ENCODE data around the gene RAB33B.

DNA sequence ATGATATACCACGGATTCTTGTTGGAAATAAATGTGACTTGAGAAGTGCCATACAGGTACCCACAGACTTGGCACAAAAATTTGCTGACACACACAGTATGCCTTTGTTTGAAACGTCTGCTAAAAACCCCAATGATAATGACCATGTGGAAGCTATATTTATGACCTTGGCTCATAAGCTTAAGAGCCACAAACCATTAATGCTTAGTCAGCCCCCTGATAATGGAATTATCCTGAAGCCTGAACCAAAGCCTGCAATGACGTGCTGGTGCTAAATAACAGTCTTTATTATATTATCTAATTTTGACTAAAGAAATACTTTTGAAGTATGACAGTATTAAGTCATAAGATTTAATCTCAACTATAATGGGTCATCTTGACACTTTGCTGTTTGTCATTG, 18.9 kb downstream of the RAB33B start:
- TF ChIP-seq POLR2AphosphoS5 (IDR thresholded peaks at IDR 0.05; ENCODE audit: low read depth) (no peak), SPI1 (IDR thresholded peaks at IDR 0.05; ENCODE audit: borderline replicate concordance, low read depth) (no peak)
- TF ChIP-seq, protein P1, sequence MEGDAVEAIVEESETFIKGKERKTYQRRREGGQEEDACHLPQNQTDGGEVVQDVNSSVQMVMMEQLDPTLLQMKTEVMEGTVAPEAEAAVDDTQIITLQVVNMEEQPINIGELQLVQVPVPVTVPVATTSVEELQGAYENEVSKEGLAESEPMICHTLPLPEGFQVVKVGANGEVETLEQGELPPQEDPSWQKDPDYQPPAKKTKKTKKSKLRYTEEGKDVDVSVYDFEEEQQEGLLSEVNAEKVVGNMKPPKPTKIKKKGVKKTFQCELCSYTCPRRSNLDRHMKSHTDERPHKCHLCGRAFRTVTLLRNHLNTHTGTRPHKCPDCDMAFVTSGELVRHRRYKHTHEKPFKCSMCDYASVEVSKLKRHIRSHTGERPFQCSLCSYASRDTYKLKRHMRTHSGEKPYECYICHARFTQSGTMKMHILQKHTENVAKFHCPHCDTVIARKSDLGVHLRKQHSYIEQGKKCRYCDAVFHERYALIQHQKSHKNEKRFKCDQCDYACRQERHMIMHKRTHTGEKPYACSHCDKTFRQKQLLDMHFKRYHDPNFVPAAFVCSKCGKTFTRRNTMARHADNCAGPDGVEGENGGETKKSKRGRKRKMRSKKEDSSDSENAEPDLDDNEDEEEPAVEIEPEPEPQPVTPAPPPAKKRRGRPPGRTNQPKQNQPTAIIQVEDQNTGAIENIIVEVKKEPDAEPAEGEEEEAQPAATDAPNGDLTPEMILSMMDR (IDR thresholded peaks at IDR 0.05; ENCODE audit: insufficient read depth, low read length): no peak
- TF ChIP-seq, protein P2, sequence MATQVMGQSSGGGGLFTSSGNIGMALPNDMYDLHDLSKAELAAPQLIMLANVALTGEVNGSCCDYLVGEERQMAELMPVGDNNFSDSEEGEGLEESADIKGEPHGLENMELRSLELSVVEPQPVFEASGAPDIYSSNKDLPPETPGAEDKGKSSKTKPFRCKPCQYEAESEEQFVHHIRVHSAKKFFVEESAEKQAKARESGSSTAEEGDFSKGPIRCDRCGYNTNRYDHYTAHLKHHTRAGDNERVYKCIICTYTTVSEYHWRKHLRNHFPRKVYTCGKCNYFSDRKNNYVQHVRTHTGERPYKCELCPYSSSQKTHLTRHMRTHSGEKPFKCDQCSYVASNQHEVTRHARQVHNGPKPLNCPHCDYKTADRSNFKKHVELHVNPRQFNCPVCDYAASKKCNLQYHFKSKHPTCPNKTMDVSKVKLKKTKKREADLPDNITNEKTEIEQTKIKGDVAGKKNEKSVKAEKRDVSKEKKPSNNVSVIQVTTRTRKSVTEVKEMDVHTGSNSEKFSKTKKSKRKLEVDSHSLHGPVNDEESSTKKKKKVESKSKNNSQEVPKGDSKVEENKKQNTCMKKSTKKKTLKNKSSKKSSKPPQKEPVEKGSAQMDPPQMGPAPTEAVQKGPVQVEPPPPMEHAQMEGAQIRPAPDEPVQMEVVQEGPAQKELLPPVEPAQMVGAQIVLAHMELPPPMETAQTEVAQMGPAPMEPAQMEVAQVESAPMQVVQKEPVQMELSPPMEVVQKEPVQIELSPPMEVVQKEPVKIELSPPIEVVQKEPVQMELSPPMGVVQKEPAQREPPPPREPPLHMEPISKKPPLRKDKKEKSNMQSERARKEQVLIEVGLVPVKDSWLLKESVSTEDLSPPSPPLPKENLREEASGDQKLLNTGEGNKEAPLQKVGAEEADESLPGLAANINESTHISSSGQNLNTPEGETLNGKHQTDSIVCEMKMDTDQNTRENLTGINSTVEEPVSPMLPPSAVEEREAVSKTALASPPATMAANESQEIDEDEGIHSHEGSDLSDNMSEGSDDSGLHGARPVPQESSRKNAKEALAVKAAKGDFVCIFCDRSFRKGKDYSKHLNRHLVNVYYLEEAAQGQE (IDR thresholded peaks at IDR 0.05; ENCODE audit: insufficient replicate concordance, low read depth): no peak
